Bronchial epithelial cell (primary cell): Measurements from ENCODE around the gene JAM3. TPM values are rescaled to one million over a fixed set of nuclear protein-coding genes. Genes with fewer than 3 reads are reported as not detected.
"Not testable (repeated sequence)": the region's sequence is repeated elsewhere in the genome, so short reads cannot be mapped to it uniquely, and the experiment has no call there.

ENCODE experiments used
- DNase-seq: peaks from one replicate; pipeline ENCODE4 v3.0.0-alpha.2; 2010; ENCODE audit warnings: low read depth
- FAIRE-seq: peaks from 2 replicates; lab custom pipeline; 2011; peaks lifted over from hg19 to GRCh38; lab: Jason Lieb, UNC
- H3K27me3 ChIP-seq: 2 replicates; pipeline ENCODE4 v1.5.1; 2011; ENCODE audit warnings: low read length; ENCODE audit not compliant: control insufficient read depth, insufficient read depth
- H3K36me3 ChIP-seq: 2 replicates; pipeline ENCODE4 v1.5.1; 2011; ENCODE audit warnings: low read length; ENCODE audit not compliant: control insufficient read depth, insufficient read depth
- H3K4me3 ChIP-seq: 2 replicates; pipeline ENCODE4 v1.5.1; 2011; ENCODE audit warnings: mild to moderate bottlenecking, low read depth, low read length, control low read depth
- CTCF ChIP-seq: IDR thresholded peaks from 2 replicates; pipeline ENCODE4 v1.5.1; 2011; ENCODE audit warnings: mild to moderate bottlenecking, moderate library complexity, low read length, control low read depth, inconsistent platforms; ENCODE audit not compliant: insufficient read depth, severe bottlenecking
- total RNA-seq: library from RNA; depleted of rRNA; stranded (reverse); fragments of >200 nt; gene quantifications from 2 replicates; pipeline ENCODE4 v1.2.1, GENCODE V29; 2014

Gene JAM3
- total RNA-seq, 1 donor from 2014 or later = 1.6 TPM

- DNase-seq (no peak), FAIRE-seq (no peak)
- H3K27me3 ChIP-seq = peaks cover 10% of the 10 kb centered on the region
- no peaks in the 10 kb centered on the region for H3K36me3 ChIP-seq
- no peak for TF ChIP-seq CTCF
- no peak overlapping the region for H3K4me3 ChIP-seq
Observed at GRCh38 chr11:134074346-134074745, 5.5 kb downstream of the JAM3 start.

GRCh38 chr11:134074766-134075165 lies 5.9 kb downstream of the JAM3 start:
- Histone ChIP-seq H3K27me3 (peaks cover 7% of the 10 kb centered on the region), H3K4me3 (no peak overlapping the region), H3K36me3 (no peaks in the 10 kb centered on the region)
- TF ChIP-seq CTCF = no peak
- FAIRE-seq (no peak), DNase-seq (no peak)

GRCh38 chr11:134079317-134079716 lies 10.4 kb downstream of the JAM3 start:
- H3K36me3 ChIP-seq = no peaks in the 10 kb centered on the region

GRCh38 chr11:134081258-134081657 lies 12.4 kb downstream of the JAM3 start:
- FAIRE-seq, DNase-seq, H3K4me3 ChIP-seq, H3K27me3 ChIP-seq, H3K36me3 ChIP-seq: not testable (repeated sequence)

More at GRCh38 chr11:134079317-134079716, 10.4 kb downstream of the JAM3 start:
- no peak for DNase-seq
- no peak for FAIRE-seq
- Histone ChIP-seq H3K4me3 (no peak overlapping the region), H3K27me3 (no peaks in the 10 kb centered on the region)
- TF ChIP-seq CTCF = no peak

GRCh38 chr11:134082990-134083389 lies 14.1 kb downstream of the JAM3 start:
- DNase-seq (no peak), FAIRE-seq (no peak)
- Histone ChIP-seq H3K27me3 (no peaks in the 10 kb centered on the region), H3K36me3 (no peaks in the 10 kb centered on the region), H3K4me3 (no peak overlapping the region)
- TF ChIP-seq CTCF = no peak

GRCh38 chr11:134086376-134086775 lies 17.5 kb downstream of the JAM3 start:
- DNase-seq = no peak
- H3K4me3 ChIP-seq = no peak overlapping the region
- no peaks in the 10 kb centered on the region for H3K27me3 ChIP-seq
- TF ChIP-seq CTCF = no peak
- H3K36me3 ChIP-seq = no peaks in the 10 kb centered on the region
- FAIRE-seq = no peak

GRCh38 chr11:134092006-134092405 lies 23.1 kb downstream of the JAM3 start:
- H3K36me3 ChIP-seq, H3K4me3 ChIP-seq, DNase-seq, H3K27me3 ChIP-seq, FAIRE-seq: not testable (repeated sequence)
